RCC 7860 (cell line): ENCODE results near the gene SCN8A.

Source experiments
- DNase-seq: peaks from one replicate; pipeline ENCODE4 v3.0.0-alpha.2; 2015; ENCODE audit warnings: low spot score
- FAIRE-seq: peaks from 2 replicates; lab custom pipeline; 2012; peaks lifted over from hg19 to GRCh38; lab: Jason Lieb, UNC

Gene SCN8A

DNA sequence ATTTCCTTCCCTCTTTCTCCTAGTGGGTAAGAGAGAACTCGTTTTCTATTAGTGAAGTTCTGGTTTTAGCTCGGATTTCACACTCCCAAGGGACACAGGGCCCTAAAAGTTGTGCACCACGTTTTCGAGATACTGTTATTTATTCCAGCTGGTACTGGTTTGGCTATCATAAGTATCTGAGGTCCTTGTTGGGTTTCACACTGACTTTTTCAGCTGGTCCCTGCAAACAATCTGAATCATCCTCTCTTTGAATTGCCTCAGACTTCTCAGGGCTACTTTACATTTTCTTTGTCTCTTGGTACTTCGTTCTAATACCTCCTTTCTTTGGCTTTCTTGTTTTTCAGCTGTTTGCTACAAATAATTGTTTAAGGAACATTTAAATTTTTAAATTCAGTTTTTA is 75.7 kb downstream of the SCN8A start:
- FAIRE-seq (no peak), DNase-seq (no peak)

GRCh38 chr12:51667269-51667668 is 76.2 kb downstream of the SCN8A start:
- FAIRE-seq, result no peak
- DNase-seq, result no peak

- no peak for DNase-seq
- no peak for FAIRE-seq
Measured at GRCh38 chr12:51669271-51669670, 78.2 kb downstream of the SCN8A start.

- DNase-seq (no peak), FAIRE-seq (no peak)
Measured at GRCh38 chr12:51669996-51670395, 79.0 kb downstream of the SCN8A start.

- no peak for FAIRE-seq
- no peak for DNase-seq
Measured at GRCh38 chr12:51672334-51672733, 81.3 kb downstream of the SCN8A start.

DNA sequence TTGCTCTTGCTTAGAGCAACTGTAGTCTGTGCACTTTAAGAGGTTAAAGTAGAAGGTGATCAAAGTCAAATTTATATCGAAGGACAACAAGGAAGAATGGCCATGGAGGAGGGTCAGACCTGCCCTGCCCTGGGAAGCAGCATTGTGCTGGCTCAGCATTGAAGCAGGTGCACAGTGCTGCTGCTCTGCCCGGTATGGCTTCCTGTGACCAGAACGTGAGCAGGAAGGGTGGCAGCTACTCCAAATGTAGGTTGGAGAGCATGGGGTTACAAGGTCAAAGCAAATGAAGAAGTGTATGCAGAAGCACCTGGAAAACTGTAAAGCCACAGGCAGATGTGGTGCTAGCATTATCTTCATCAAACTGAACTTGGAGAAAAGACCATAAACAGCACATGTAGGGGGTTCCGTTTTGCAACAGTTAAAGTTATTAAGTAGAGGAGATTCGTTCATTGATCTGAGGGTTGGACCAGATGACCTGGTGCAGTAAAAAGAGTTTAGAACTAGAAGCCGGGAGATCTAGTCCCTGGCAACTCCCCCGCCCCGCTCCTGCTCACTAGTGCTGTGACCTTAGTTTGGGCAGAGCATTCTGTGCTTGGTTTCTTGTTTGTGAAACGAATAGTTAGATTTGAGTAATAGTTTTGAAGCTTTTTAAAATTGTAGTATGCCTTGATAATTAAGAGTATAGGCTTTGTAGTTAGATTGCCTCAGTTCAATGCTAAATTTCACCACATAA is 84.2 kb downstream of the SCN8A start:
- DNase-seq (no peak), FAIRE-seq (no peak)

DNA sequence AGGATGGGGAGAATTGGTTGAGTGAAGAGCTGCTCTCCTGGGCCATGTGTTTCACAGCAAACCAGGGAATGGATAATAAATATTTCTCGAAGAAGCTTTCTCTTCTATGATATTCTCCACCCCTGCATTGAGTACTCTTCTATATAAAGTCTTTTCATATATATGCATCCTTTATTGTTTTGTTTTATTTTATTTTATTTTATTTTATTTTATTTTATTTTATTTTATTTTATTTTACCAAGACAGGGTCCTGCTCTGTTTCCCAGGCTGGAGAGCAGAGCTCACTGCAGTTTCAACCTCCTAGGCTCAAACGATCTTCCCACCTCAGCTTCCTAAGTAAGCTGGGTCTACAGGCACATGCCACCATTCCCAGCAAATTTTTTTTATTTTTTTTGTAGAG is 85.8 kb downstream of the SCN8A start:
- no peak for DNase-seq
- no peak for FAIRE-seq

GRCh38 chr12:51677284-51677968 is 86.4 kb downstream of the SCN8A start:
- no peak for FAIRE-seq
- no peak for DNase-seq

GRCh38 chr12:51678086-51678724 is 87.2 kb downstream of the SCN8A start:
- FAIRE-seq (no peak), DNase-seq (peak; percentile 24)

DNA sequence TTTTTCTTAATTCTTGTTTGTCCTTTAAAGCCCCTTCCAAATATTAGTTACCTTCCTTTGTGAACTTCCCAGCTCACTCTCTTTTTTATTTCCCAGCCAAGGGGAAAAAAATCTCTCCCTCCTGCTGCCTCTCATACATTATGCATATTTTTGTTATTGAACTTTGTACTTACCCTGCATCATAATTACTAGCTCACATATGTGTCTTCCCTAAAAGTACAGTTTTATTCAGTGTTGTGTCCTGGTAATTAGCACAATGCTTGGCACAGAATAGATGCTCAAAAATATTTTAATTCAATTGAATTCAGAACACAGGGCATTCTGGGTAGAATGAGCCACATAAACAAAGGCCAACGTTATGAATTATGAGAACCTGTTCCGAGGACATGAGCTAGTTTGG is 91.9 kb downstream of the SCN8A start:
- no peak for FAIRE-seq

GRCh38 chr12:51683763-51684357 is 92.8 kb downstream of the SCN8A start:
- no peak for FAIRE-seq

More for the DNA sequence above, 91.9 kb downstream of the SCN8A start:
- no peak for DNase-seq

GRCh38 chr12:51686727-51687126 is 95.7 kb downstream of the SCN8A start:
- FAIRE-seq (no peak), DNase-seq (no peak)

More at GRCh38 chr12:51683763-51684357, 92.8 kb downstream of the SCN8A start:
- no peak for DNase-seq

GRCh38 chr12:51687177-51687576 is 96.1 kb downstream of the SCN8A start:
- no peak for FAIRE-seq
- no peak for DNase-seq

GRCh38 chr12:51687614-51688013 is 96.6 kb downstream of the SCN8A start:
- DNase-seq, result no peak
- FAIRE-seq, result no peak

GRCh38 chr12:51689983-51690382 is 99.0 kb downstream of the SCN8A start:
- FAIRE-seq (no peak), DNase-seq (no peak)

DNA sequence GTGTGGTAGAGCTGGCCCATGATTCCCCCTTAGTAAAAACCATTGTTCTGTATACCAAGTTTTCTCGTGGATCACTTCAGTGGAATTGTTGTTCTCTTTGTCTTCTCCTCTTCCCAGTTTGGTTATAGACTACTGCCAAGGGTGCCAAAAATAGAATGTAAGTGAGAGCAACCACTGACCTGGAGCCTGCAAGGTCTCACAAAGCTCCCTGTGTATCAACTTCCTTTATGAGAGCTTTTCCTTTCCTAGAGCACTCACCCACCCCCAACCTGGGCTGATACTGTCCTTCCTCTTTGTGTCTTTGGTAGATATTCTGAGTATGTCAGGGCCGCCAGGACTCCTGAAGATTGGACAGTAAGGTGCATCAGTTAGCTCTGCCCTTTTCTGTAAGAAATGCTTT is 101.0 kb downstream of the SCN8A start:
- DNase-seq (no peak), FAIRE-seq (no peak)

- DNase-seq (no peak), FAIRE-seq (no peak)
Measured at GRCh38 chr12:51693569-51693968, 102.5 kb downstream of the SCN8A start.

DNA sequence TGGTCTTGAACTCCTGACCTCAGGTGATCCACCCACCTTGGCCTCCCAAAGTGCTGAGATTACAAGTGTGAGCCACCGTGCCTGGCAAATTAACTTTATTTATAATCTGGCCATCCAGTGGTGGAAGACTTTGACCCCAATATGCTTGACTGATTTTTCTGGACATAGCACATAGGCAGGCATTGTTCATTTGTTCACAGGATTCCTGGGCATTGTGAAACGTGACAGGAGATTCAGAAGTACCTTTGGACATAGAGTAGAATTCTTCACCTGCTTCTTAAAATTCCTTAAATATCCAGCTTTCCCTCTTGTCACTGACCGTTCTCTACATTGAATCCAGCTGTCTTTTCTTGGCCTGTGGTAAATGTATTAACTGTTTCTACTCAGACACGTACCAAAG is 103.1 kb downstream of the SCN8A start:
- DNase-seq (no peak), FAIRE-seq (no peak)

- no peak for DNase-seq
- FAIRE-seq, result no peak
Measured at GRCh38 chr12:51695241-51696010, 104.4 kb downstream of the SCN8A start.

DNA sequence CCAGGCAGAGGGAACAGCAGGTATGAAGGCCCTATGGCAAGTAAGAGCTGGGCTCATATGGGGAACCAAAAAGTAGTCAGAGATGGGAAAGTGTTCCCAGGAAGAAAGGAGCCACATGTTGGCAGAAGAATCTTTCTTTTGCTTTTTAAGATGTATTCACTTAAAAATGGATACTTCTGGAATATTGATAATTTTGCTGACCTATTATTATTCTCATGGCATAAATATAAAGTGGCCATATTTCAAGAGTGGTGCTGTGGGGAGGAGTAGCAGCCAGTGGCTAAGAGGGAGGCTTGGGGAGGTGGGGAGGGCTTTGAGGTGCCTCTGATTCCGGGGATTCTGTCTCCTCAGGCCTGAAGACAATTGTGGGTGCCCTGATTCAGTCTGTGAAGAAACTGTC is 108.2 kb downstream of the SCN8A start:
- DNase-seq (no peak), FAIRE-seq (no peak)

DNA sequence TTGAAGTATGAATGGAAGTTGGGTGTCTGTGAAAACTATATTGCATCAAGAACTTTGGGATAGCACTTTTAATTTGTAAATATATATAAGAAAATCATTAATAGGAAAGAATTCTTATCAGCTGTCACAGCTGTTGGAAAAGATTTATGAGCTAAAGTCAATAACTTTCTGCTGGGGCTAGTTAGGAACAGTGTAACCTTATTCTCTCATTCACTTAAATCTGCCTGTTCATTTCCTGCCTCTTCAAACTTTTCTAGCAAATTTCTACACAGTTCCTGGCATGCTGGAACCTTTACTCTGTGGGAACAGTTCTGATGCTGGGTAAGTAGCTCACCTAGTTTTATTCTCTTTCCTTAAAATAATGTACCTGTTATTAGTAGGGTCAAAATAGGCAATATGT is 109.9 kb downstream of the SCN8A start:
- no peak for FAIRE-seq
- DNase-seq, result no peak
